Esophagus (tissue), 2 donors: ENCODE results near the gene PINK1. TPM values are rescaled to one million over a fixed set of nuclear protein-coding genes. Genes with fewer than 3 reads are reported as not detected.

ENCODE experiments used
- H3K27ac ChIP-seq, 2 donors: one replicate each; pipeline ENCODE4 v1.5.1; 2013; ENCODE audit warnings: low read depth in 2 of 2, mild to moderate bottlenecking in 2 of 2, inconsistent platforms in 1 of 2, low read length in 1 of 2, moderate library complexity in 1 of 2
- H3K27me3 ChIP-seq, 2 donors: one replicate each; pipeline ENCODE4 v1.6.1; 2013; ENCODE audit warnings: low read length in 2 of 2, control low read depth in 1 of 2, mild to moderate bottlenecking in 1 of 2; ENCODE audit not compliant: insufficient read depth in 2 of 2, control insufficient read depth in 1 of 2
- H3K36me3 ChIP-seq, 2 donors: one replicate each; pipeline ENCODE4 v1.6.1; 2013; ENCODE audit warnings: low read length in 1 of 2; ENCODE audit not compliant: control insufficient read depth in 2 of 2, insufficient read depth in 2 of 2
- H3K4me1 ChIP-seq, 2 donors: one replicate each; pipeline ENCODE4 v1.6.1; 2013; ENCODE audit warnings: low read length in 1 of 2; ENCODE audit not compliant: control insufficient read depth in 2 of 2, insufficient read depth in 2 of 2
- H3K4me3 ChIP-seq, 2 donors: one replicate each; pipeline ENCODE4 v1.5.1; 2013; ENCODE audit warnings: low read length in 2 of 2, mild to moderate bottlenecking in 2 of 2, low read depth in 1 of 2, moderate library complexity in 1 of 2
- H3K9me3 ChIP-seq, 2 donors: one replicate each; pipeline ENCODE4 v1.6.1; 2013; ENCODE audit warnings: mild to moderate bottlenecking in 2 of 2, low read depth in 1 of 2, low read length in 1 of 2, moderate library complexity in 1 of 2; ENCODE audit not compliant: control insufficient read depth in 2 of 2, insufficient read depth in 1 of 2
- WGBS, 2 donors: extraction: QIAGEN DNeasy Blood & Tissue Kit; methylation state at CpG; one replicate each; pipeline ENCODE4 v1.1.7; 2013; 5-methylcytosine and 5-hydroxymethylcytosine counted together
- polyA plus RNA-seq, 2 donors: library from polyadenylated mRNA; stranded (reverse); fragments of 200-250 nt; gene quantifications; one replicate each; pipeline ENCODE4 v1.2.3, GENCODE V29; 2013
- donor health status: healthy with polysubstance abuse.
- donor health status: Bipolar disorder and iron deficiency.

PINK1 gene
- polyA plus RNA-seq, 2 donors: 52.0 to 61.2 TPM

DNA sequence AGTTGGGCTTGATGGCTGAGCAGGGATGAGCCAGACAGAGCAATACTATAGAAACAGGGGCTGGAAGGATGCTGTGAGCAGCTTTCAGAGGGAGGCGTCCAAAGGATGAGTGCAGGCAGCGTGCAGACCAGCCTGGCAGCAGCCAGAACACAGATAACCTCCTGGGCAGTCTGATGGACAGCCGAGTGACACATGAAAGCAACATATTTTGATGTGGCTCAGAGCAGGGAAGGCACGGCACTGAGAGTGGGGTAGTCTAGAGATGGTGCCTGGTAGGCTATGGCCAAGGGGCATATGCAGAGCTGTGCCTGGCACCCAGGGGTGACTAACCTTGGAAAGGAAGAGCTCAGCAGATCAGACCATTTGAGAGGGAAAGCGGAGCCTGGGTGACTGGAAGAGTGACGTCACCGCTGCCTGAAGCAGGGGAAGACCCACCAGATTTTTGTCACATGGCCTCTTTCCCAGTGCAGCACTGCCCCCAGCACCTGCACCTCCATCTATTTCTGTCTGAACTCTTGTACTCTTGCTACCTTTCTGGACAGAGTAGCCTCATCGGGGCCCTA lies 3.6 kb downstream of the PINK1 start:
- Histone ChIP-seq H3K4me3 (no peak overlapping the region), H3K27me3 (no peaks in the 10 kb centered on the region), H3K36me3 (peaks cover 3 to 22% of the 10 kb centered on the region in 2 donors), H3K9me3 (no peaks in the 10 kb centered on the region), H3K27ac (no peak overlapping the region), H3K4me1 (peaks cover 2 to 3% of the 10 kb centered on the region in 2 donors)
- WGBS, 2 donors: 87 to 88% methylated on average over 8 of the region's 8 CpGs

DNA sequence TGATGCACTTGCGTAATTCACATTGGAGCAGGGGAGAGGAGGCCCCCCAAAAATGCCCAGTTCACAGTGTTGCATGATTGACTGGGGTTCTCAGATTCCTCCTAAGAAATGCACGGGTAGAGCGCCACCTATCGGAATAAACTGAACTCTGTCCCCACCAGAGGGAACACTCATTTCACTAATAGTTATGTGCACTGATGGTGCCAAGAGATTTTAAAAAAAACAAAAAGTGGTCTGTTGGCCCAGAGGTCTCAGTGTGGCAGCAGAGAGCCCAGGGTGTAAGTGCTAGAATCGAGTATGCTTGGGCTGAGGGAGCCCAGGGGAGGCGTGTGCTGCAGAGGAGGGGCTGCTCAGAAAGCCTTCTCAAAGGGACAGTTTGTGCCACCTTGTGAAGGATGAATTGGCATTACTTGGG lies 6.9 kb downstream of the PINK1 start:
- Histone ChIP-seq H3K9me3 (no peaks in the 10 kb centered on the region), H3K36me3 (peaks cover 3 to 32% of the 10 kb centered on the region in 2 donors), H3K4me3 (no peak overlapping the region), H3K27me3 (no peaks in the 10 kb centered on the region), H3K4me1 (peaks cover 0 to 2% of the 10 kb centered on the region in 2 donors), H3K27ac (no peak overlapping the region)
- WGBS, 2 donors: 26 to 28% methylated on average over 6 of the region's 6 CpGs

DNA sequence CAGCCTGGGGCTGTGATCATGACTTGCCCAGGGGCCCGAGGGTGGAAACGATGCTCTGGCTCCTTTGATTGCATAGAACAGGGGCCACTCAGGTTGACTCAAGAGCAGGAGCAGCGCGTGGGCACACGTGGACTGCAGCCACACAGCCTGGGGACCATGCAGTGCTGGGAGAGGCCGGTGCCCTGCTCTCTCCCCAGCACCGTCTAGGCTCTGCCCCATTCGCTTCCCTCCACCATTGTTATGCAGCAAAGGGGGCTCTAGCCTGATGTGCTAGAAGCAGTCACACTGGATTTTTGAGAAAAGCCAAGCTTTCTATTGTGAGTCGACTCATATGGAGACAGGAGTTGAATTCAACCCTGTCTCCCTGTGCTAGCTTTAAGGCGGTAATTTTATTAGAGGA lies 8.7 kb downstream of the PINK1 start:
- H3K4me1 ChIP-seq: no peaks in the 10 kb centered on the region
- H3K9me3 ChIP-seq: no peaks in the 10 kb centered on the region
- H3K27ac ChIP-seq: no peak overlapping the region
- no peaks in the 10 kb centered on the region for H3K27me3 ChIP-seq
- WGBS, 2 donors: 80 to 85% methylated on average over 10 of the region's 10 CpGs
- H3K36me3 ChIP-seq: peaks cover 3 to 34% of the 10 kb centered on the region in 2 donors
- no peak overlapping the region for H3K4me3 ChIP-seq

DNA sequence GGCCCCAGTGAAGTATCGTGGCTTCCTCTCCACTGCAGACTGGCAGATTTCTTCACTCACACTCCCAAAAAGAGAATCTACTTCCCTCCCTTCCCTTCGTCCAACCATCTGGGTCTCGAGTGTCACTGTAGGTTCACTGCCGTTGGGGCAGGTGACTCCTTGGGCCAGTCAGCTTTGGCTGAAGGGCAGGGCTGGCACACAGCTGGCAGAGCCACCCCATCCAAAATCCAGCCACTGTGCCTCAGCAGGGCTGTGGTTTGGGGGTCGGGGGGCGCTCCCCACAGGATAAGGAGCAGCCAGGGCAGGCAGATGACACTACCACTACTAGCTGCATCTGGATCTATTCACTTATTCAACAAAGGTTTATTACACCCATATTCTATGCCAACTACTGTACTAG lies 9.8 kb downstream of the PINK1 start:
- H3K27me3 ChIP-seq: no peaks in the 10 kb centered on the region
- H3K9me3 ChIP-seq: no peaks in the 10 kb centered on the region
- H3K27ac ChIP-seq: no peak overlapping the region
- no peak overlapping the region for H3K4me3 ChIP-seq
- H3K4me1 ChIP-seq: no peaks in the 10 kb centered on the region
- 58 to 86% methylated on average over 6 of the region's 6 CpGs for WGBS, 2 donors
- peaks cover under 1 to 26% of the 10 kb centered on the region in 2 donors for H3K36me3 ChIP-seq

DNA sequence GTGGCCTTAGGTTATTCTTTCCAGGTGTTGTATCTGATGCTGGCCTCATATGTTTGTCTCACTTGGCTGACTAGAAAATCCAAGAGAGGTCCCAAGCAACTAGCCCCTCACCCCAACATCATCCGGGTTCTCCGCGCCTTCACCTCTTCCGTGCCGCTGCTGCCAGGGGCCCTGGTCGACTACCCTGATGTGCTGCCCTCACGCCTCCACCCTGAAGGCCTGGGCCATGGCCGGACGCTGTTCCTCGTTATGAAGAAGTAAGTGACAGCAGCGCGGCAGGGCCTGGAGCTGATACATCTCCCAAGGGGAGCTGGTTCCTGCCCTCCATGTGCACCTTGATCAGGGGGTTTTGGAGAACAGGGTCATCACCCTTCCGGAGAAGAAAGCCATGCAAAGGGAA lies 11.2 kb downstream of the PINK1 start:
- H3K36me3 ChIP-seq: peaks cover 8 to 38% of the 10 kb centered on the region in 2 donors
- no peaks in the 10 kb centered on the region for H3K4me1 ChIP-seq
- no peaks in the 10 kb centered on the region for H3K9me3 ChIP-seq
- no peak overlapping the region for H3K4me3 ChIP-seq
- no peaks in the 10 kb centered on the region for H3K27me3 ChIP-seq
- no peak overlapping the region for H3K27ac ChIP-seq
- WGBS, 2 donors: 92 to 93% methylated on average over 13 of the region's 13 CpGs

DNA sequence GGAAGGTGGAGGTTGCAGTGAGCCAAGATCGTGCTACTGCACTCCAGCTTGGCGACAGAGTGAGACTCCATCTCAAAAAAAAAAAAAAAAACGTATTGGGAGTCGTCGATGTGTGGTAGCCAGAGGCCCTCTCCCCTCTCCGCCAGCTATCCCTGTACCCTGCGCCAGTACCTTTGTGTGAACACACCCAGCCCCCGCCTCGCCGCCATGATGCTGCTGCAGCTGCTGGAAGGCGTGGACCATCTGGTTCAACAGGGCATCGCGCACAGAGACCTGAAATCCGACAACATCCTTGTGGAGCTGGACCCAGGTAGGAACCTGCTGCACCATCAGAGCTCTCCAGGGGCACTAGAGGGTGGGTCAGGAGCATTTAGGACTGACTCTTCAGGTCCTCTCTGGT lies 12.2 kb downstream of the PINK1 start:
- WGBS, 2 donors: 83 to 89% methylated on average over 12 to 14 of the region's 14 CpGs
- Histone ChIP-seq H3K36me3 (peaks cover 8 to 40% of the 10 kb centered on the region in 2 donors), H3K4me3 (no peak overlapping the region), H3K9me3 (no peaks in the 10 kb centered on the region), H3K27me3 (no peaks in the 10 kb centered on the region), H3K4me1 (no peaks in the 10 kb centered on the region), H3K27ac (no peak overlapping the region)

DNA sequence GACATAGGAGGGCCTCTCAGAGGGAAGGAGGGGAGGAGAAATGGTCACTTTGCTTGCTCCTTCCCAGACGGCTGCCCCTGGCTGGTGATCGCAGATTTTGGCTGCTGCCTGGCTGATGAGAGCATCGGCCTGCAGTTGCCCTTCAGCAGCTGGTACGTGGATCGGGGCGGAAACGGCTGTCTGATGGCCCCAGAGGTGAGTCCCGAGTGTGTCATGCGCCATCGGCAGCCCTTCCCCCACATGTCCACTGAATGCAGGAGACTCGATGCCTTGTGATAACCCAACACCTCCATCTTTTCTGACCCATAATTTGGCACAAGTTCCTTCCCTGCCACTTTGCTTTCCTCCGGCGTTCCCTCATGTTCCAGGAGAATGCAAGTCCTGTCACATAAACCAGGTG lies 15.2 kb downstream of the PINK1 start:
- Histone ChIP-seq H3K4me1 (no peaks in the 10 kb centered on the region), H3K27me3 (no peaks in the 10 kb centered on the region), H3K36me3 (peaks cover 22 to 49% of the 10 kb centered on the region in 2 donors), H3K27ac (no peak overlapping the region), H3K9me3 (no peaks in the 10 kb centered on the region), H3K4me3 (no peak overlapping the region)
- 87 to 88% methylated on average over 13 of the region's 13 CpGs for WGBS, 2 donors

DNA sequence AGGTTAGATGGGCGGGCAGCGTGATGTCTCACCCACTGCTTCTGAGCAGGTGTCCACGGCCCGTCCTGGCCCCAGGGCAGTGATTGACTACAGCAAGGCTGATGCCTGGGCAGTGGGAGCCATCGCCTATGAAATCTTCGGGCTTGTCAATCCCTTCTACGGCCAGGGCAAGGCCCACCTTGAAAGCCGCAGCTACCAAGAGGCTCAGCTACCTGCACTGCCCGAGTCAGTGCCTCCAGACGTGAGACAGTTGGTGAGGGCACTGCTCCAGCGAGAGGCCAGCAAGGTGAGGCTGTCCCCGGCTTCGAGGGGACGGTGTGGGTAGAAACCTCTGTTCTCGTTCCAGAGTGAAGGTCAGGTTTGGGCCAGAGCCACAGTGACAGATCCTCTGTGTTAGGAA lies 15.7 kb downstream of the PINK1 start:
- Histone ChIP-seq H3K4me3 (no peak overlapping the region), H3K36me3 (peaks cover 26 to 53% of the 10 kb centered on the region in 2 donors), H3K9me3 (no peaks in the 10 kb centered on the region), H3K27me3 (no peaks in the 10 kb centered on the region), H3K27ac (no peak overlapping the region), H3K4me1 (no peaks in the 10 kb centered on the region)
- WGBS, 2 donors: 91% methylated on average over 15 of the region's 15 CpGs

DNA sequence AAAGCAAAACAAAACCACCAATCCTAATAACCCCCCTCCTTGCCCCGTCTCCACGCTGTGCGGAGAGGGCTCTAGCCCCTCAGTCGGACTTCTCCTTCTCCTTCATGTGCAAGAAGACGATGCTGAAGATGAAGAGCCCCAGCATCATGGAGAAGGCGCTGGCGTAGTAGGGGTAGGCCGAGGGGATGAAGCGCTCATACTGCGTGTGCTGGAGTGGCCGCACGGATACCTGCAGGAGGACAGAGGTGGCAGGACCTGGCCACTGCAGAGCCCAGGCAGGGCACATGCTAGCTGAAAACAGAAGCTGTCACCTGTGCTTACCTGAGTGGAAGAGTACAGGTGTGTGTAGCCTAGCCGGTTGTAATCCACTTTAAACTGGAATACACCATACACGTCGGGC lies 19.0 kb downstream of the PINK1 start:
- peaks cover 0 to 3% of the 10 kb centered on the region in 2 donors for H3K4me1 ChIP-seq
- no peaks in the 10 kb centered on the region for H3K27me3 ChIP-seq
- H3K4me3 ChIP-seq: no peak overlapping the region
- peaks cover 35 to 68% of the 10 kb centered on the region in 2 donors for H3K36me3 ChIP-seq
- no peak overlapping the region for H3K27ac ChIP-seq
- 95% methylated on average over 15 of the region's 15 CpGs for WGBS, 2 donors
- H3K9me3 ChIP-seq: no peaks in the 10 kb centered on the region

DNA sequence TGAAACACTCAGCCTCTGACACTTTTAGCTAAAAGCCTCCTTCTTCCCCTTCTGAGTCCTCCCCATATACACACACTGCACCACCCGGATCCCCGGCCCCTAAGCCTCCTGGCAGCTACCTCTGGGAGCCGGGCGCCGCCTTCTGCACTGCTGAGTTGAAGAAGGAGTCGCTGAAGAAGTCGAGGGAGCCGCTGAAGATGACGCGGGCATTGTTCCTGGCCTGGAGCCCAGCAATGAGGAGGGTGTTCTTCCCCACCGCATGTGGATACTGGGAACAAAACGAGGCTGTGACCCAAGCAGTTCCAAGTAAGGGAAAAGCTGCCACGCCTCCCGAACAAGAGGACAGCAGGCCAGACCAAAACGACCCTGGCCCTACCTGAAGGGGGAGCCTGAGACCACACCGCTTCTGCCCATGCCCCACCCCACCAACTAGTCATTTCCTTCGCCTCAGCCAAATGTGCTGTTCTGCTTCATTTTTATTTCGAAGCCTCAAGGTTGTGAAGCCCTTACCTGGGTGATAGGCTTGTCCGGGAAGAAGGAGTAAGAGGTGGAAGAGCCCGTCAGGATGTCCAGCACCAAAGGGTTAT lies 20.9 kb downstream of the PINK1 start:
- Histone ChIP-seq H3K36me3 (peaks cover 33 to 57% of the 10 kb centered on the region in 2 donors), H3K4me1 (peaks cover 0 to 4% of the 10 kb centered on the region in 2 donors), H3K27ac (no peak overlapping the region), H3K9me3 (no peaks in the 10 kb centered on the region), H3K27me3 (no peaks in the 10 kb centered on the region), H3K4me3 (no peak overlapping the region)
- WGBS, 2 donors: 73 to 80% methylated on average over 20 of the region's 20 CpGs
